ENCODE measurements around the gene IGF2BP2.

- TF ChIP-seq CTCF (IDR thresholded peaks at IDR 0.05) = no peak
- TF ChIP-seq POLR2A (IDR thresholded peaks at IDR 0.05) = no peak
These were observed 6.4 kb upstream of the IGF2BP2 start for GRCh38 chr3:185831195-185831594.

Data from lower leg skin (tissue), 3 donors.